HFF-Myc (cell line): ENCODE data around the gene ANK2.

Experiments used
- DNase-seq: peaks from one replicate; pipeline ENCODE4 v3.0.0-alpha.2; 2011; ENCODE audit warnings: low read depth; ENCODE audit errors: extremely low read depth
- H3K4me3 ChIP-seq: replicated peaks from 2 replicates; pipeline ENCODE4 v1.5.1; 2011; ENCODE audit warnings: low read depth, mild to moderate bottlenecking, control low read depth, low read length
- TF ChIP-seq, protein P1 (sequence below): IDR thresholded peaks from 2 replicates; pipeline ENCODE4 v1.5.1; 2012; ENCODE audit warnings: mild to moderate bottlenecking, low read depth, low read length, control low read depth; ENCODE audit errors: missing control alignments

Gene ANK2

DNA sequence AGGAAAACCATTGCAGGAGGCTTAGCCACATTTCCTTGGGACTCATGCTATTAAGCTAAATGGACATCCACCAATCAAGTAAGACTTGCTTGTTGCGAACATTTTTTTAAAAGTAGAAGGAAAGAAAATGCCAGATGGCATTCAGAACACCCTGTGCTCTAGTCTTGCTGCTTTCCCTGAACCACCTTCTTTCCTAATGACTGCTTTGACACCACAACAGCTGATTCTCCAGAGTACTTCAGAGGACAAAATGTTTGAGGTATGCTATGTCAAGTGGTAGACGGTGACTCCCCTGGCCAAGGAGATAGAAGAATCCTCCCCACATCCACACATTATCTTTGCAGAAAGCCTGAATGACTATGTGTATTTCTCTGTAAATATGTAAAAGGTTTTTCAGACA, 65.4 kb downstream of the ANK2 start:
- no peak overlapping the region for H3K4me3 ChIP-seq
- TF ChIP-seq, protein P1, sequence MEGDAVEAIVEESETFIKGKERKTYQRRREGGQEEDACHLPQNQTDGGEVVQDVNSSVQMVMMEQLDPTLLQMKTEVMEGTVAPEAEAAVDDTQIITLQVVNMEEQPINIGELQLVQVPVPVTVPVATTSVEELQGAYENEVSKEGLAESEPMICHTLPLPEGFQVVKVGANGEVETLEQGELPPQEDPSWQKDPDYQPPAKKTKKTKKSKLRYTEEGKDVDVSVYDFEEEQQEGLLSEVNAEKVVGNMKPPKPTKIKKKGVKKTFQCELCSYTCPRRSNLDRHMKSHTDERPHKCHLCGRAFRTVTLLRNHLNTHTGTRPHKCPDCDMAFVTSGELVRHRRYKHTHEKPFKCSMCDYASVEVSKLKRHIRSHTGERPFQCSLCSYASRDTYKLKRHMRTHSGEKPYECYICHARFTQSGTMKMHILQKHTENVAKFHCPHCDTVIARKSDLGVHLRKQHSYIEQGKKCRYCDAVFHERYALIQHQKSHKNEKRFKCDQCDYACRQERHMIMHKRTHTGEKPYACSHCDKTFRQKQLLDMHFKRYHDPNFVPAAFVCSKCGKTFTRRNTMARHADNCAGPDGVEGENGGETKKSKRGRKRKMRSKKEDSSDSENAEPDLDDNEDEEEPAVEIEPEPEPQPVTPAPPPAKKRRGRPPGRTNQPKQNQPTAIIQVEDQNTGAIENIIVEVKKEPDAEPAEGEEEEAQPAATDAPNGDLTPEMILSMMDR = no peak
- DNase-seq = no peak

DNA sequence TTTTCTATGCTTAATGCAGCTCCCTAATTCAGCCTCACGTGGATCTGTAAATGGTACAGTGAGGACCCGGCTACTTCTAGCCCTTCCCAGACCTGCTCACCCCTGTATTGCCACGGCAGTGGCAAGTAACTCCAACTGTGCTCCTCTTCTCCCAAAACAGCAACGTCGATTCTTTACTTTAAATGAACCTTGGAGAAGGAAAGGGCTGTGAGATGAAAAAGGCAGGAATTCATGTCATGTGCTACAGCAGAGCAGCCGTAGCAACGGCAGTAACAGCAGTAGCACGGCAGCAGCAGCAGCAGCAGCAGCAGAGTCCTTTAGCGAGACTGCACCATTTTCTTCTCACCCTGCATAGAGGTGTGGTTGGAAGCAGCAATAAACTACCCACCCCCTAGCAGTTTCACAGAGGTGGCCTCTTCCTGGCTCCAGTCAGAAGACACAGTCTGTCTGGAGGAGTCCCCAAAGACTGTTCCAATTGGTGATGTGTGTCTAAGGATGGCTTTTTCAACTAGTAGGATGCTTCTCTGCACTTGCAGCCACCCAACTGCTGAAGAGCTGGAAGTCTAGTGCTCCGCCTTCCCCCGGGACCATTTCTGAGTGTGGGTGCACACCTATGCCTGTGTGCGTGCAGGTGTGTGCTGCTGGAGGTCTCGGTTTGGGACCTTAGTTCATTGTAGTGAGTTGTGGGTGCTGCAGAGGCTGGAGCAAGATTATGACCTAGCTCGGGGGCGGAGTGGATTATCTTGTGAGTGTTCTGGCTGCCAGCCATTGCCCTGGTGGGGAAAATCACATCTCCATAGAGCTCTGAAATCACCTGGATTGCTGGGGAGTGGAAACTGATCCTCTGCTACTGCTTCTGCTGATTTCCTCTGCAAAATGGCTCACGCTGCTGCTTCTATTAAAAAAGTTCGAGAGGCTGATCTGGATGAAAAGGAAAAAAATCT, 67.2 kb downstream of the ANK2 start:
- DNase-seq = no peak
- TF ChIP-seq, protein P1 = no peak
- no peak overlapping the region for H3K4me3 ChIP-seq

DNA sequence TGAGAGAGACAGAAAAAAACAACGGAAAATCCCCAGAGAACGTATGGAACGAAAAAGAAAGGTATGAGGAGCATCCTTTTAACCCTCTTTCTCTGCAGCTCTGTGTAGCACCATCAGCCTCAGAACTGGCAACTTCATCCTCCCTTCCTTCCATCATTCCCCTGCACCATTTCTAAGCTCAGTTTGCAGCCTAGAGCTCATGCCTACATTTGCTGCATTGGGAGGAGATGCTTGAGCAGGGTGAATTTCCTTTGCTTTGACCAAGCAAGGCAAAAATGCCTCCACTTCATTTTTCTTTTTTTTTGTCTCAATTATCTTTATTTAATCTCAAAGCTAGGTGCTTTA, 67.9 kb downstream of the ANK2 start:
- TF ChIP-seq, protein P1 = no peak
- DNase-seq = no peak
- no peak overlapping the region for H3K4me3 ChIP-seq

DNA sequence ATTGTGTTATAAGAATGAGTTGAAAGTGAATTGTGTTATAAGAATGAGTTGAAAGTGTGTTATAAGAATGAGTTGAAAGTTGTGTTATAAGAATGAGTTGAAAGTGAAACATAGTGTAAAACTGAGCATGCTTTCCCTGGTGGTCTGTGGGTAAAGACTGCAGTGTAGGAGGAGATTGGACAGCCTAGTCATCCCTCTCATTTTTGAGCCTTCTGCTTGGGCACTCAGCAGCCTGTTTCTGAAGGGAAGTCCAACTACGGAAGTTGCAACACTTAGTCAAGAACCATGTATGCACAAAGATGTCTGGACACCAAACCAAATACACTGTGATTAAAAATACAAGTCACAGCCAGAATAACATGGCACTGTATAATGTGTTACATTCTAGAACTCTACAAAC, 72.6 kb downstream of the ANK2 start:
- TF ChIP-seq, protein P1 = no peak
- H3K4me3 ChIP-seq = no peak overlapping the region
- DNase-seq = no peak

DNA sequence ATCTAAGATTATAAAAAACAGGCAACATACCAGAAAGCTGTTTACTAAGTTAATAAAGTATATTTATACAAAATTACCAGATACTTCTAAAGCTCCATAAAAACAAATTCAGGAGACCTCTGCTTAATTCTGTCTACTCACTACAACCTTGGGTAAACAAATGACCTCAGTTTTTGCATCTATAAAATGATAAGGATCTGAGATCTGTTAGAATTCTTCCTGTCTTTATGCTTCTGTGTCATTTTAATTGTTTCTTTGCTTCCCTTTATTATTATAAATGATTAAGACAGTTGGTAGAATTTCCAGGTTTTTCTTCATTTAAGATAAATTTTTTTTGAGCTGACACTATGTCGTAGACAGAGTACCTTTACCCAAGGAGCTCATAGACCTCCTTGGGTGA, 76.0 kb downstream of the ANK2 start:
- H3K4me3 ChIP-seq = no peak overlapping the region
- no peak for DNase-seq
- TF ChIP-seq, protein P1 = no peak

DNA sequence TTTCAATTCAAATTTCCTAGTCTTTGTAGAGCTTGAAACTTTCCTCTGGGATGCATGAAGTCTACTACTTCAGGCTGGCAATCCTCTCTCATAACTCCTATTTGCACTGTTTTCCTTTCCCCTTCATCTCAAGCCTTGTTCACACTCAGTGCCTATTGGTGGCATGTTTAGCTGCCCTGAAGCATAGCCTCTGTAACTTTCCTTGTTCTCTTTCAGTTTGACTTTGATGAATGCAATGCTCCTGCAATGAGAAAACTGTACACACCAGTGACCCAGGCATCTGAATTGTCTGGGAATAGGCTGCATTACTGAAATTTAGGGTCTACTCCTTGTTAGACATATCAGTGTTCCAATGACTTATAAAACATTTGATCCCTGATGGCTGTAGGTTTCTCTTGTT, 81.7 kb downstream of the ANK2 start:
- no peak overlapping the region for H3K4me3 ChIP-seq
- TF ChIP-seq, protein P1 = no peak
- no peak for DNase-seq
